GM23338 (cell line): Measurements from ENCODE around the gene C4BPB. TPM values are rescaled to one million over a fixed set of nuclear protein-coding genes. Genes with fewer than 3 reads are reported as not detected.

Source experiments
- ATAC-seq: fragments of 200-7000 bp; cut with Tn5 transposase; 3 replicates; pipeline ENCODE4 v1.9.1; 2020
- DNase-seq: peaks from one replicate; pipeline ENCODE4 v3.0.0-alpha.2; 2015; ENCODE audit warnings: low spot score
- H2AFZ ChIP-seq: fragments of 200-600 bp; sonication (generic); 2 replicates; pipeline ENCODE4 v1.8.0; 2016; ENCODE audit warnings: antibody characterized with exemption, mild to moderate bottlenecking, moderate library complexity
- H3F3A ChIP-seq: fragments of 200-600 bp; sonication (generic); replicated peaks from 2 replicates; pipeline ENCODE4 v1.8.0; 2017; ENCODE audit warnings: antibody characterized with exemption, mixed run types, low read depth
- H3K27ac ChIP-seq: fragments of 200-600 bp; sonication (generic); 2 replicates; pipeline ENCODE4 v1.6.1; 2016; ENCODE audit warnings: low read depth
- H3K27me3 ChIP-seq: fragments of 200-600 bp; sonication (generic); 2 replicates; pipeline ENCODE4 v1.8.0; 2016; ENCODE audit warnings: mild to moderate bottlenecking, mixed run types, moderate library complexity; ENCODE audit not compliant: insufficient read depth
- H3K36me3 ChIP-seq: fragments of 200-600 bp; sonication (generic); 2 replicates; pipeline ENCODE4 v1.8.0; 2016; ENCODE audit warnings: mild to moderate bottlenecking; ENCODE audit not compliant: insufficient read depth
- H3K4me1 ChIP-seq: fragments of 200-600 bp; sonication (generic); 2 replicates; pipeline ENCODE4 v1.8.0; 2016; ENCODE audit warnings: mild to moderate bottlenecking, moderate library complexity; ENCODE audit not compliant: insufficient read depth
- H3K4me2 ChIP-seq: fragments of 200-600 bp; sonication (generic); 2 replicates; pipeline ENCODE4 v1.7.1; 2017; ENCODE audit warnings: mixed run types
- H3K4me3 ChIP-seq: fragments of 200-600 bp; sonication (generic); 2 replicates; pipeline ENCODE4 v1.6.1; 2016; ENCODE audit warnings: mixed run types
- H3K79me2 ChIP-seq: fragments of 200-600 bp; sonication (generic); replicated peaks from 2 replicates; pipeline ENCODE4 v1.8.0; 2017; ENCODE audit warnings: mild to moderate bottlenecking; ENCODE audit not compliant: insufficient read depth
- H3K9me2 ChIP-seq: fragments of 200-600 bp; sonication (generic); 2 replicates; pipeline ENCODE4 v1.8.0; 2017; ENCODE audit not compliant: insufficient read depth
- H4K20me1 ChIP-seq: fragments of 200-600 bp; sonication (generic); replicated peaks from 2 replicates; pipeline ENCODE4 v1.8.0; 2017; ENCODE audit warnings: mild to moderate bottlenecking; ENCODE audit not compliant: insufficient read depth
- H3K27ac Mint-ChIP-seq: 2 replicates; pipeline ENCODE4 v1.8.0; 2020; ENCODE audit warnings: inconsistent platforms, mild to moderate bottlenecking, moderate library complexity, mixed read lengths
- H3K27me3 Mint-ChIP-seq: 3 replicates; pipeline ENCODE4 v1.8.0; 2022; ENCODE audit warnings: low read depth, mild to moderate bottlenecking, moderate library complexity, mixed read lengths, inconsistent platforms; ENCODE audit not compliant: insufficient read depth, poor library complexity
- H3K36me3 Mint-ChIP-seq: 3 replicates; pipeline ENCODE4 v1.8.0; 2021; ENCODE audit warnings: low read depth, mild to moderate bottlenecking, inconsistent platforms, moderate library complexity, mixed read lengths
- H3K4me1 Mint-ChIP-seq: 3 replicates; pipeline ENCODE4 v1.8.0; 2020; ENCODE audit warnings: mild to moderate bottlenecking, inconsistent platforms, mixed read lengths
- H3K4me3 Mint-ChIP-seq: 3 replicates; pipeline ENCODE4 v1.8.0; 2021; ENCODE audit warnings: moderate library complexity, mild to moderate bottlenecking, inconsistent platforms, mixed read lengths
- H3K9me3 Mint-ChIP-seq: 3 replicates; pipeline ENCODE4 v1.8.0; 2020; ENCODE audit warnings: moderate library complexity, mild to moderate bottlenecking, inconsistent platforms, mixed read lengths
- CREB1 ChIP-seq: fragments of 250-450 bp; sonication (Bioruptor Pico); IDR thresholded peaks from 2 replicates; pipeline ENCODE4 v1.5.0; 2020; ENCODE audit warnings: low read depth, mild to moderate bottlenecking, moderate library complexity
- CTCF ChIP-seq, 2 experiments: fragments of 200-600 bp in 1 of 2; sonication (generic) in 1 of 2; conservative IDR thresholded peaks; 2 replicates each; pipeline versions ENCODE4 v1.5.1 to v1.6.1; 2016 to 2017; ENCODE audit warnings: antibody characterized with exemption in 2 of 2, low read depth in 2 of 2, mild to moderate bottlenecking in 2 of 2, moderate library complexity in 1 of 2
- ETS1 ChIP-seq: IDR thresholded peaks from 2 replicates; pipeline ENCODE4 v1.6.1; 2016; ENCODE audit warnings: antibody characterized with exemption
- EZH2 ChIP-seq: fragments of 200-600 bp; sonication (generic); IDR thresholded peaks from one replicate; pipeline ENCODE4 v1.8.0; 2017; ENCODE audit warnings: antibody characterized with exemption, mild to moderate bottlenecking, low read depth; ENCODE audit not compliant: unreplicated experiment
- EZH2phosphoT487 ChIP-seq: fragments of 200-600 bp; sonication (generic); IDR thresholded peaks from one replicate; pipeline ENCODE4 v1.8.1; 2018; ENCODE audit warnings: antibody characterized with exemption; ENCODE audit not compliant: unreplicated experiment
- JUNB ChIP-seq: IDR thresholded peaks from one replicate; pipeline ENCODE4 v1.6.1; 2016; ENCODE audit warnings: antibody characterized with exemption; ENCODE audit not compliant: unreplicated experiment
- NANOG ChIP-seq: IDR thresholded peaks from 2 replicates; pipeline ENCODE4 v1.6.1; 2016; ENCODE audit warnings: antibody characterized with exemption, borderline replicate concordance
- POLR2AphosphoS5 ChIP-seq: IDR thresholded peaks from 2 replicates; pipeline ENCODE4 v1.6.1; 2016; ENCODE audit warnings: antibody characterized with exemption, low read depth
- STAT1 ChIP-seq: IDR thresholded peaks from one replicate; pipeline ENCODE4 v1.6.1; 2016; ENCODE audit warnings: antibody characterized with exemption; ENCODE audit not compliant: unreplicated experiment
- ZNF114 ChIP-seq: fragments of 250-450 bp; sonication (Bioruptor Pico); IDR thresholded peaks from 2 replicates; pipeline ENCODE4 v1.5.0; 2020; ENCODE audit warnings: mild to moderate bottlenecking, moderate library complexity
- ZNF331 ChIP-seq: fragments of 250-450 bp; sonication (Bioruptor Pico); IDR thresholded peaks from 2 replicates; pipeline ENCODE4 v1.5.0; 2020; ENCODE audit warnings: low read depth, mild to moderate bottlenecking, moderate library complexity
- ZNF462 ChIP-seq: fragments of 250-450 bp; sonication (Bioruptor Pico); IDR thresholded peaks from 2 replicates; pipeline ENCODE4 v1.5.0; 2020; ENCODE audit warnings: mild to moderate bottlenecking, moderate library complexity
- polyA plus RNA-seq: library from polyadenylated mRNA; unstranded; fragments of >200 nt; fragmentation: Nextera tagmentation; extraction: Ambion mirVana; gene quantifications from 2 replicates; pipeline ENCODE4 v1.2.1, GENCODE V29; 2016
- total RNA-seq: library from RNA; depleted of rRNA; stranded (reverse); fragments of >200 nt; shearing (Covaris generic); gene quantifications from 2 replicates; pipeline ENCODE4 v1.2.3, GENCODE V29; 2014
- TF ChIP-seq, protein P1 (sequence below): IDR thresholded peaks from one replicate; pipeline ENCODE4 v1.6.1; 2018; ENCODE audit warnings: antibody characterized with exemption; ENCODE audit not compliant: unreplicated experiment

The C4BPB gene
- total and polyA plus RNA-seq, 2 experiments from 2014 or later, result not detected

GRCh38 chr1:207073906-207074820 lies 14.5 kb upstream of the C4BPB start:
- H3F3A ChIP-seq, result no peaks in the 10 kb centered on the region
- no peaks in the 10 kb centered on the region for H3K9me2 ChIP-seq
- no peaks in the 10 kb centered on the region for H3K79me2 ChIP-seq
- no peak overlapping the region for H2AFZ ChIP-seq
- no peaks in the 10 kb centered on the region for H3K27me3 ChIP-seq
- peaks cover 10% of the 10 kb centered on the region for H3K36me3 Mint-ChIP-seq
- H3K36me3 ChIP-seq, result peaks cover 4% of the 10 kb centered on the region; the same call in 1 of the 2 replicates
- no peak overlapping the region for H3K27ac ChIP-seq
- H3K27me3 Mint-ChIP-seq, result peaks cover 2% of the 10 kb centered on the region
- no peaks in the 10 kb centered on the region for H3K9me3 Mint-ChIP-seq
- peaks cover 13% of the 10 kb centered on the region; the same call in 2 of the 3 replicates for H3K4me1 Mint-ChIP-seq
- no peak overlapping the region for H3K4me2 ChIP-seq
- H3K4me3 ChIP-seq, result no peak overlapping the region
- ATAC-seq (no peak), DNase-seq (no peak)
- no peak overlapping the region for H3K4me3 Mint-ChIP-seq
- H3K4me1 ChIP-seq, result peaks cover 3% of the 10 kb centered on the region; the same call in 1 of the 2 replicates
- TF ChIP-seq ETS1 (no peak), JUNB (no peak), EZH2 (no peak), ZNF331 (no peak), STAT1 (no peak), CTCF (conservative IDR thresholded peaks at IDR 0.05; ENCODE audit: low read depth in 2 of 2) (no peak), NANOG (no peak), EZH2phosphoT487 (no peak), ZNF462 (no peak), ZNF114 (no peak), POLR2AphosphoS5 (no peak), CREB1 (CRISPR knock-in tag) (no peak)
- TF ChIP-seq, protein P1, sequence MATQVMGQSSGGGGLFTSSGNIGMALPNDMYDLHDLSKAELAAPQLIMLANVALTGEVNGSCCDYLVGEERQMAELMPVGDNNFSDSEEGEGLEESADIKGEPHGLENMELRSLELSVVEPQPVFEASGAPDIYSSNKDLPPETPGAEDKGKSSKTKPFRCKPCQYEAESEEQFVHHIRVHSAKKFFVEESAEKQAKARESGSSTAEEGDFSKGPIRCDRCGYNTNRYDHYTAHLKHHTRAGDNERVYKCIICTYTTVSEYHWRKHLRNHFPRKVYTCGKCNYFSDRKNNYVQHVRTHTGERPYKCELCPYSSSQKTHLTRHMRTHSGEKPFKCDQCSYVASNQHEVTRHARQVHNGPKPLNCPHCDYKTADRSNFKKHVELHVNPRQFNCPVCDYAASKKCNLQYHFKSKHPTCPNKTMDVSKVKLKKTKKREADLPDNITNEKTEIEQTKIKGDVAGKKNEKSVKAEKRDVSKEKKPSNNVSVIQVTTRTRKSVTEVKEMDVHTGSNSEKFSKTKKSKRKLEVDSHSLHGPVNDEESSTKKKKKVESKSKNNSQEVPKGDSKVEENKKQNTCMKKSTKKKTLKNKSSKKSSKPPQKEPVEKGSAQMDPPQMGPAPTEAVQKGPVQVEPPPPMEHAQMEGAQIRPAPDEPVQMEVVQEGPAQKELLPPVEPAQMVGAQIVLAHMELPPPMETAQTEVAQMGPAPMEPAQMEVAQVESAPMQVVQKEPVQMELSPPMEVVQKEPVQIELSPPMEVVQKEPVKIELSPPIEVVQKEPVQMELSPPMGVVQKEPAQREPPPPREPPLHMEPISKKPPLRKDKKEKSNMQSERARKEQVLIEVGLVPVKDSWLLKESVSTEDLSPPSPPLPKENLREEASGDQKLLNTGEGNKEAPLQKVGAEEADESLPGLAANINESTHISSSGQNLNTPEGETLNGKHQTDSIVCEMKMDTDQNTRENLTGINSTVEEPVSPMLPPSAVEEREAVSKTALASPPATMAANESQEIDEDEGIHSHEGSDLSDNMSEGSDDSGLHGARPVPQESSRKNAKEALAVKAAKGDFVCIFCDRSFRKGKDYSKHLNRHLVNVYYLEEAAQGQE, result no peak
- H4K20me1 ChIP-seq, result peaks cover 3% of the 10 kb centered on the region; the same call in 1 of the 2 replicates
- H3K27ac Mint-ChIP-seq, result no peak overlapping the region
